Esophagus squamous epithelium (tissue), 4 donors: Measurements from ENCODE around the gene RIPK1.

ENCODE experiments used
- POLR2A ChIP-seq, 4 donors: fragments of 450-650 bp; IDR thresholded peaks; one replicate each; pipeline ENCODE4 v1.6.1; 2017; ENCODE audit warnings: antibody characterized with exemption in 4 of 4, mild to moderate bottlenecking in 4 of 4, moderate library complexity in 3 of 4
- TF ChIP-seq, protein P1 (sequence below), 6 experiments: fragments of 450-650 bp in 4 of 6; fragments of 200-600 bp in 2 of 6; sonication (generic) in 2 of 6; IDR thresholded peaks; one replicate each; pipeline ENCODE4 v1.5.1; 2016 to 2019; ENCODE audit warnings: antibody characterized with exemption in 6 of 6, mild to moderate bottlenecking in 4 of 6, moderate library complexity in 4 of 6

DNA sequence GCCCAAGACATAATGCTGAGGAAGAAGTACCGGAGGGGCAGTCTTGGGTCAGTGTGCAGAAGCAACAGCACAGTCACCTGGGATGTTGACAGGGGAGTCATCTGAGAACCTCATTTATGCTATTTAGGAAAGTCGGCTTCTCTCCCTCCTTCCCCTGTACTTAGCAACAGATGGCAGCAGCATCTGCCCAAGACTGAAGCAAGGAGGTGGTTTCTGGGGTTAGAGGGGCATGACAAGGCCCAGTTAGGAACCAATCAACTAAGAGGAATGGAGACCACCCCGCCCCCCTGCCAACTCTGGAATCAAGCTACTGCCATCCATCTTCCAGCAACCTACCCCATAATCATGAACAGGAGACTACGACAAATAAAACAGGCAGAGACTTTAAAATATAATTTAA, 21.7 kb downstream of the RIPK1 start:
- no peak for TF ChIP-seq POLR2A (IDR thresholded peaks at IDR 0.05)
- TF ChIP-seq, protein P1, sequence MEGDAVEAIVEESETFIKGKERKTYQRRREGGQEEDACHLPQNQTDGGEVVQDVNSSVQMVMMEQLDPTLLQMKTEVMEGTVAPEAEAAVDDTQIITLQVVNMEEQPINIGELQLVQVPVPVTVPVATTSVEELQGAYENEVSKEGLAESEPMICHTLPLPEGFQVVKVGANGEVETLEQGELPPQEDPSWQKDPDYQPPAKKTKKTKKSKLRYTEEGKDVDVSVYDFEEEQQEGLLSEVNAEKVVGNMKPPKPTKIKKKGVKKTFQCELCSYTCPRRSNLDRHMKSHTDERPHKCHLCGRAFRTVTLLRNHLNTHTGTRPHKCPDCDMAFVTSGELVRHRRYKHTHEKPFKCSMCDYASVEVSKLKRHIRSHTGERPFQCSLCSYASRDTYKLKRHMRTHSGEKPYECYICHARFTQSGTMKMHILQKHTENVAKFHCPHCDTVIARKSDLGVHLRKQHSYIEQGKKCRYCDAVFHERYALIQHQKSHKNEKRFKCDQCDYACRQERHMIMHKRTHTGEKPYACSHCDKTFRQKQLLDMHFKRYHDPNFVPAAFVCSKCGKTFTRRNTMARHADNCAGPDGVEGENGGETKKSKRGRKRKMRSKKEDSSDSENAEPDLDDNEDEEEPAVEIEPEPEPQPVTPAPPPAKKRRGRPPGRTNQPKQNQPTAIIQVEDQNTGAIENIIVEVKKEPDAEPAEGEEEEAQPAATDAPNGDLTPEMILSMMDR (IDR thresholded peaks at IDR 0.05): no peak
